Neural cell (in vitro differentiated cells): Measurements from ENCODE around the gene RAMP3.

ENCODE experiments used
- EP300 ChIP-seq: fragments of 450-650 bp; conservative IDR thresholded peaks from 2 replicates; pipeline ENCODE4 v1.6.1; 2014; ENCODE audit warnings: antibody characterized with exemption, mild to moderate bottlenecking, moderate library complexity; ENCODE audit not compliant: poor library complexity, severe bottlenecking
- EZH2 ChIP-seq: fragments of 200-600, 300-800 bp; shearing (Covaris generic), sonication (generic); IDR thresholded peaks from 2 replicates; pipeline ENCODE4 v1.6.1; 2014; ENCODE audit warnings: antibody characterized with exemption, low read length, borderline replicate concordance, mild to moderate bottlenecking; ENCODE audit not compliant: insufficient read depth, poor library complexity, severe bottlenecking
- MXI1 ChIP-seq: fragments of 450-650 bp; conservative IDR thresholded peaks from 2 replicates; pipeline ENCODE4 v1.6.1; 2014; ENCODE audit warnings: antibody characterized with exemption, mild to moderate bottlenecking; ENCODE audit not compliant: poor library complexity, severe bottlenecking
- POLR2AphosphoS5 ChIP-seq: IDR thresholded peaks from 2 replicates; pipeline ENCODE4 v1.6.1; 2012
- RAD21 ChIP-seq: fragments of 450-650 bp; conservative IDR thresholded peaks from 2 replicates; pipeline ENCODE4 v1.6.1; 2014; ENCODE audit warnings: antibody characterized with exemption, mild to moderate bottlenecking, moderate library complexity
- REST ChIP-seq: IDR thresholded peaks from 2 replicates; pipeline ENCODE4 v1.6.1; 2012; ENCODE audit warnings: borderline replicate concordance
- SMC3 ChIP-seq: fragments of 450-650 bp; conservative IDR thresholded peaks from 2 replicates; pipeline ENCODE4 v1.6.1; 2014; ENCODE audit warnings: antibody characterized with exemption, mild to moderate bottlenecking, moderate library complexity; ENCODE audit not compliant: poor library complexity
- TAF1 ChIP-seq: IDR thresholded peaks from 2 replicates; pipeline ENCODE4 v1.6.1; 2012; ENCODE audit warnings: low read depth
- TF ChIP-seq, protein P1 (sequence below): fragments of 450-650 bp; IDR thresholded peaks from 2 replicates; pipeline ENCODE4 v1.5.1; 2014; ENCODE audit warnings: antibody characterized with exemption, mild to moderate bottlenecking, moderate library complexity; ENCODE audit not compliant: poor library complexity, severe bottlenecking

GRCh38 chr7:45230611-45231165 is 73.1 kb downstream of the RAMP3 start:
- TF ChIP-seq, protein P1, sequence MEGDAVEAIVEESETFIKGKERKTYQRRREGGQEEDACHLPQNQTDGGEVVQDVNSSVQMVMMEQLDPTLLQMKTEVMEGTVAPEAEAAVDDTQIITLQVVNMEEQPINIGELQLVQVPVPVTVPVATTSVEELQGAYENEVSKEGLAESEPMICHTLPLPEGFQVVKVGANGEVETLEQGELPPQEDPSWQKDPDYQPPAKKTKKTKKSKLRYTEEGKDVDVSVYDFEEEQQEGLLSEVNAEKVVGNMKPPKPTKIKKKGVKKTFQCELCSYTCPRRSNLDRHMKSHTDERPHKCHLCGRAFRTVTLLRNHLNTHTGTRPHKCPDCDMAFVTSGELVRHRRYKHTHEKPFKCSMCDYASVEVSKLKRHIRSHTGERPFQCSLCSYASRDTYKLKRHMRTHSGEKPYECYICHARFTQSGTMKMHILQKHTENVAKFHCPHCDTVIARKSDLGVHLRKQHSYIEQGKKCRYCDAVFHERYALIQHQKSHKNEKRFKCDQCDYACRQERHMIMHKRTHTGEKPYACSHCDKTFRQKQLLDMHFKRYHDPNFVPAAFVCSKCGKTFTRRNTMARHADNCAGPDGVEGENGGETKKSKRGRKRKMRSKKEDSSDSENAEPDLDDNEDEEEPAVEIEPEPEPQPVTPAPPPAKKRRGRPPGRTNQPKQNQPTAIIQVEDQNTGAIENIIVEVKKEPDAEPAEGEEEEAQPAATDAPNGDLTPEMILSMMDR, result no peak
- TF ChIP-seq EZH2, result no peak
- TF ChIP-seq SMC3, result no peak
- TF ChIP-seq POLR2AphosphoS5, result no peak
- no peak for TF ChIP-seq EP300
- TF ChIP-seq RAD21, result no peak
- TF ChIP-seq TAF1, result no peak
- no peak for TF ChIP-seq REST
- TF ChIP-seq MXI1, result no peak
